Esophagus (tissue), 2 donors: ENCODE results near the gene ZNF827. TPM values are rescaled to one million over a fixed set of nuclear protein-coding genes. Genes with fewer than 3 reads are reported as not detected.

ENCODE experiments used
- H3K27ac ChIP-seq, 2 donors: one replicate each; pipeline ENCODE4 v1.5.1; 2013; ENCODE audit warnings: low read depth in 2 of 2, mild to moderate bottlenecking in 2 of 2, inconsistent platforms in 1 of 2, low read length in 1 of 2, moderate library complexity in 1 of 2
- H3K27me3 ChIP-seq, 2 donors: one replicate each; pipeline ENCODE4 v1.6.1; 2013; ENCODE audit warnings: low read length in 2 of 2, control low read depth in 1 of 2, mild to moderate bottlenecking in 1 of 2; ENCODE audit not compliant: insufficient read depth in 2 of 2, control insufficient read depth in 1 of 2
- H3K36me3 ChIP-seq, 2 donors: one replicate each; pipeline ENCODE4 v1.6.1; 2013; ENCODE audit warnings: low read length in 1 of 2; ENCODE audit not compliant: control insufficient read depth in 2 of 2, insufficient read depth in 2 of 2
- H3K4me1 ChIP-seq, 2 donors: one replicate each; pipeline ENCODE4 v1.6.1; 2013; ENCODE audit warnings: low read length in 1 of 2; ENCODE audit not compliant: control insufficient read depth in 2 of 2, insufficient read depth in 2 of 2
- H3K4me3 ChIP-seq, 2 donors: one replicate each; pipeline ENCODE4 v1.5.1; 2013; ENCODE audit warnings: low read length in 2 of 2, mild to moderate bottlenecking in 2 of 2, low read depth in 1 of 2, moderate library complexity in 1 of 2
- H3K9me3 ChIP-seq, 2 donors: one replicate each; pipeline ENCODE4 v1.6.1; 2013; ENCODE audit warnings: mild to moderate bottlenecking in 2 of 2, low read depth in 1 of 2, low read length in 1 of 2, moderate library complexity in 1 of 2; ENCODE audit not compliant: control insufficient read depth in 2 of 2, insufficient read depth in 1 of 2
- WGBS, 2 donors: extraction: QIAGEN DNeasy Blood & Tissue Kit; methylation state at CpG; one replicate each; pipeline ENCODE4 v1.1.7; 2013; 5-methylcytosine and 5-hydroxymethylcytosine counted together
- polyA plus RNA-seq, 2 donors: library from polyadenylated mRNA; stranded (reverse); fragments of 200-250 nt; gene quantifications; one replicate each; pipeline ENCODE4 v1.2.3, GENCODE V29; 2013
- donor health status: healthy with polysubstance abuse.
- donor health status: Bipolar disorder and iron deficiency.

ZNF827 gene
- polyA plus RNA-seq, 2 donors: 1.6 to 2.0 TPM

GRCh38 chr4:145859426-145859825 is 79.2 kb downstream of the ZNF827 start:
- 88 to 89% methylated on average over 8 of the region's 8 CpGs for WGBS, 2 donors

DNA sequence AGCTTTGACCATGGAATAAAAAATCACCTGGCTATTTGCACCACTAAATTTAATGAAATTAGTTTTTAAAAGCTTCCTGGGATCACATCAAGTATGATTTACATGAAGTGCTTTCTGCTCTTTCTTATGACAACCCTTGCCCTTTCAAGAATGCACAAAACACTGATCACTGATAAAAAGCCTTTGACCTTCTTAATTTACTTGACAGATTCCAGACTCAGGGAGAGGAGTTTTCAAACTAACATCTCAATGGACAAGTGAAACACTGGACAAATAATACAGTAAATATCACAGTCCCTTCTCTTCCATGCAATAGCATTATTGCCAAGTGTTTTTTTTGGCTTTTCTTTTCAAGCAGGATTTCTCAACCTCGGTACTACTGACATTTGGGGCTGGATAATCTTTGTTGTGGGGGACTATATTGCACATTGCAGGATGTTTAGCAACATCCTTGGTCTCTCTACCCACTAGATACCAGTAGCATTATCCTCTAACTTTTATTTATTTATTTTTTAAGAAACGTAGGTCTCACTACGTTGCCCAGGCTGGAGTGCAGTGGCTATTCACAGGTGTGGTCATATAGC is 86.3 kb downstream of the ZNF827 start:
- no peak overlapping the region for H3K4me3 ChIP-seq
- H3K4me1 ChIP-seq: peaks cover 0 to 2% of the 10 kb centered on the region in 2 donors
- no peaks in the 10 kb centered on the region for H3K27me3 ChIP-seq
- whole genome bisulfite sequencing, 2 donors: 79 to 82% methylated on average over 3 of the region's 3 CpGs
- no peak overlapping the region for H3K27ac ChIP-seq
- H3K9me3 ChIP-seq: no peaks in the 10 kb centered on the region
- H3K36me3 ChIP-seq: no peaks in the 10 kb centered on the region

More at GRCh38 chr4:145859426-145859825, 79.2 kb downstream of the ZNF827 start:
- H3K4me1 ChIP-seq: no peaks in the 10 kb centered on the region
- no peak overlapping the region for H3K4me3 ChIP-seq
- no peak overlapping the region for H3K27ac ChIP-seq
- H3K36me3 ChIP-seq: no peaks in the 10 kb centered on the region
- H3K27me3 ChIP-seq: no peaks in the 10 kb centered on the region
- no peaks in the 10 kb centered on the region for H3K9me3 ChIP-seq

DNA sequence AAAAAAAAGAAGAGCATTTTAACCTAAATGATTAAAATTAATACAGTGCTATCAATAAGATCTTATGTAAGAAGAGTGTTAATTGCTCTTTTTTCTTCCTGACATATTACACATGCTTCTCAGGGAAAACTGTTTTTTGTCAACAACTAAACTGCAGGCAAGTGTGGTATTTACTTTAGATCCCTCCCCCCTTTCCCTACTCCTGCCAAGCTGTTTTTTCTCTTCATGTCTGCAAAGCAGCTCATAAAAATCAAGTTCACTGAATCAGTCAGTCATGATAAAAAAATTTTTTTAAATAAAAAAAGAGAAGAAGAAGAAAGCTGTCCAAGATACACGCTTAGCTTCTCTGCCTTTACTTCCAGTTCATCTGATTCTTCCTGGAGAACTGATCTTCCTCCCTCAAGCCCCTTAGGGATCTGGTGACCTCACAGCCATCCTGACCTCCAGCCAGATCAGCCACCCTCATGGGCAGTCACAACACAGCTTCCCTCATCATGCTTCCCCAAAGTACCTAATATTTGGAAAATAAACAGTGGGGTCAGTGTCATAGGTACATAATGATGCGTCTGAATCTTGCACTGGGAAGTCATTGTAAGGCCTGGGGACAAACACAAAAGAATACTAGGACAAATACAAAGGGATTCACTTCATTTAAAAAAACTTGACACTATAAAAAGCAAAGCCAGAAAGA is 87.0 kb downstream of the ZNF827 start:
- no peaks in the 10 kb centered on the region for H3K9me3 ChIP-seq
- no peaks in the 10 kb centered on the region for H3K27me3 ChIP-seq
- no peak overlapping the region for H3K27ac ChIP-seq
- H3K36me3 ChIP-seq: no peaks in the 10 kb centered on the region
- H3K4me3 ChIP-seq: no peak overlapping the region
- H3K4me1 ChIP-seq: peaks cover 0 to 2% of the 10 kb centered on the region in 2 donors
- WGBS, 2 donors: 66 to 75% methylated on average over 2 of the region's 2 CpGs

GRCh38 chr4:145847764-145848163 is 90.9 kb downstream of the ZNF827 start:
- Histone ChIP-seq H3K9me3 (no peaks in the 10 kb centered on the region), H3K4me3 (no peak overlapping the region), H3K4me1 (peaks cover 0 to 2% of the 10 kb centered on the region in 2 donors), H3K36me3 (peaks cover 0 to 2% of the 10 kb centered on the region in 2 donors), H3K27me3 (no peaks in the 10 kb centered on the region), H3K27ac (no peak overlapping the region)
- WGBS, 2 donors: 90 to 91% methylated on average over 7 of the region's 7 CpGs

- 88 to 93% methylated on average over 4 of the region's 4 CpGs for WGBS, 2 donors
- H3K4me1 ChIP-seq: no peaks in the 10 kb centered on the region
- H3K9me3 ChIP-seq: no peaks in the 10 kb centered on the region
- no peaks in the 10 kb centered on the region for H3K27me3 ChIP-seq
- H3K4me3 ChIP-seq: no peak overlapping the region
- H3K27ac ChIP-seq: no peak overlapping the region
- peaks cover 0 to 2% of the 10 kb centered on the region in 2 donors for H3K36me3 ChIP-seq
Observed at GRCh38 chr4:145845118-145845517, 93.5 kb downstream of the ZNF827 start.

DNA sequence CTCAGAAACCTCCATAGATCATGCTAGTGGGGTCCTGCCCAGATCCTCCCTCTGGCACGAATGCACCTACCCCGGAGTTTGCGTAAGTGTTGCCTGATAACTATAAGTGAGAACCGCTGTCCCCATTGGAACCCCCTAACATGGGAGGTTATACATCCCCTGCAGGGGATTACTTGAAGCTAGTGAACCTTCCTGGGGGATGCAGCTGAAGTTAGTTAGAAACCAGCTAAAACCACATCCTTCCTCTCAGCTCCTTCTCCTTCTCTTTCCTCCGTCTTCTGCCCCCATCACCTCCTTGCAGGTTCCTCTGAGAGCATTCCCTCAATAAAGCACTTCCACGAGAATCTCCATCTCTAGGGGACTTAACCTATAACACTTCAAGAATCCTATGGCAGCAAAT is 95.0 kb downstream of the ZNF827 start:
- no peaks in the 10 kb centered on the region for H3K4me1 ChIP-seq
- no peaks in the 10 kb centered on the region for H3K27me3 ChIP-seq
- no peaks in the 10 kb centered on the region for H3K9me3 ChIP-seq
- 79 to 86% methylated on average over 6 of the region's 6 CpGs for WGBS, 2 donors
- H3K4me3 ChIP-seq: no peak overlapping the region
- H3K36me3 ChIP-seq: peaks cover 0 to 2% of the 10 kb centered on the region in 2 donors
- no peak overlapping the region for H3K27ac ChIP-seq

GRCh38 chr4:145843148-145843547 is 95.5 kb downstream of the ZNF827 start:
- H3K27ac ChIP-seq: no peak overlapping the region
- no peak overlapping the region for H3K4me3 ChIP-seq
- H3K9me3 ChIP-seq: no peaks in the 10 kb centered on the region
- H3K36me3 ChIP-seq: peaks cover 0 to 2% of the 10 kb centered on the region in 2 donors
- H3K27me3 ChIP-seq: no peaks in the 10 kb centered on the region
- WGBS, 2 donors: 37 to 49% methylated on average over 4 of the region's 4 CpGs
- no peaks in the 10 kb centered on the region for H3K4me1 ChIP-seq

GRCh38 chr4:145842224-145842887 is 96.3 kb downstream of the ZNF827 start:
- Histone ChIP-seq H3K36me3 (peaks cover 0 to 2% of the 10 kb centered on the region in 2 donors), H3K27me3 (no peaks in the 10 kb centered on the region), H3K9me3 (no peaks in the 10 kb centered on the region), H3K4me1 (no peaks in the 10 kb centered on the region), H3K27ac (no peak overlapping the region), H3K4me3 (no peak overlapping the region)
- WGBS, 2 donors: 90 to 93% methylated on average over 11 of the region's 11 CpGs

- WGBS, 2 donors: 96% methylated on average over 3 of the region's 3 CpGs
- H3K4me3 ChIP-seq: no peak overlapping the region
- H3K27me3 ChIP-seq: no peaks in the 10 kb centered on the region
- no peaks in the 10 kb centered on the region for H3K9me3 ChIP-seq
- H3K36me3 ChIP-seq: peaks cover 0 to 2% of the 10 kb centered on the region in 2 donors
- H3K4me1 ChIP-seq: no peaks in the 10 kb centered on the region
- H3K27ac ChIP-seq: no peak overlapping the region
Observed at GRCh38 chr4:145840801-145841200, 97.8 kb downstream of the ZNF827 start.
